Neural progenitor cell (in vitro differentiated cells): ENCODE measurements around the gene PTPRJ. TPM values are rescaled to one million over a fixed set of nuclear protein-coding genes. Genes with fewer than 3 reads are reported as not detected.

Experiments
- DNase-seq: peaks from one replicate; pipeline ENCODE4 v3.0.0-alpha.2; 2016; ENCODE audit warnings: low spot score
- H2AFZ ChIP-seq: fragments of 200-600 bp; sonication (generic); replicated peaks from 2 replicates; pipeline ENCODE4 v1.6.1; 2016; ENCODE audit warnings: antibody characterized with exemption
- H3F3A ChIP-seq: fragments of 200-600 bp; sonication (generic); 2 replicates; pipeline ENCODE4 v1.6.1; 2016; ENCODE audit warnings: antibody characterized with exemption, low read depth
- H3K27ac ChIP-seq: fragments of 200-600 bp; sonication (generic); 2 replicates; pipeline ENCODE4 v1.5.1; 2016; ENCODE audit warnings: mild to moderate bottlenecking
- H3K27me3 ChIP-seq: fragments of 200-600 bp; sonication (generic); 2 replicates; pipeline ENCODE4 v1.6.1; 2016; ENCODE audit warnings: mild to moderate bottlenecking, moderate library complexity
- H3K36me3 ChIP-seq: fragments of 200-600 bp; sonication (generic); 2 replicates; pipeline ENCODE4 v1.5.1; 2016
- H3K4me1 ChIP-seq: fragments of 200-600 bp; sonication (generic); 2 replicates; pipeline ENCODE4 v1.6.1; 2016; ENCODE audit warnings: mixed run types
- H3K4me2 ChIP-seq: fragments of 200-600 bp; sonication (generic); 2 replicates; pipeline ENCODE4 v1.6.1; 2016
- H3K4me3 ChIP-seq: fragments of 200-600 bp; sonication (generic); 2 replicates; pipeline ENCODE4 v1.5.1; 2016
- H3K79me2 ChIP-seq: fragments of 200-600 bp; sonication (generic); 2 replicates; pipeline ENCODE4 v1.6.1; 2016; ENCODE audit warnings: low read depth
- H3K9ac ChIP-seq: fragments of 200-600 bp; sonication (generic); 2 replicates; pipeline ENCODE4 v1.6.1; 2016
- H3K9me3 ChIP-seq: fragments of 200-600 bp; sonication (generic); 2 replicates; pipeline ENCODE4 v1.5.1; 2016; ENCODE audit warnings: low read depth
- H4K20me1 ChIP-seq: fragments of 200-600 bp; sonication (generic); 2 replicates; pipeline ENCODE4 v1.6.1; 2016; ENCODE audit warnings: low read depth
- H3K27ac Mint-ChIP-seq: 3 replicates; pipeline ENCODE4 v1.8.0; 2021; ENCODE audit warnings: mixed read lengths
- H3K27me3 Mint-ChIP-seq: 2 replicates; pipeline ENCODE4 v1.8.0; 2022; ENCODE audit warnings: low read depth, mild to moderate bottlenecking, inconsistent platforms, moderate library complexity, mixed read lengths; ENCODE audit not compliant: insufficient read depth
- H3K36me3 Mint-ChIP-seq: 3 replicates; pipeline ENCODE4 v1.8.0; 2021; ENCODE audit warnings: mixed read lengths
- H3K4me1 Mint-ChIP-seq: 3 replicates; pipeline ENCODE4 v1.8.0; 2021; ENCODE audit warnings: mixed read lengths
- H3K4me3 Mint-ChIP-seq: 3 replicates; pipeline ENCODE4 v1.8.0; 2021; ENCODE audit warnings: mild to moderate bottlenecking, moderate library complexity, mixed read lengths
- H3K9me3 Mint-ChIP-seq: 3 replicates; pipeline ENCODE4 v1.8.0; 2020; ENCODE audit warnings: mixed read lengths
- EZH2 ChIP-seq: fragments of 200-600 bp; sonication (generic); IDR thresholded peaks from 2 replicates; pipeline ENCODE4 v1.6.1; 2017; ENCODE audit warnings: antibody characterized with exemption, mild to moderate bottlenecking, moderate library complexity
- EZH2phosphoT487 ChIP-seq: fragments of 200-600 bp; sonication (generic); IDR thresholded peaks from 2 replicates; pipeline ENCODE4 v1.6.1; 2017; ENCODE audit warnings: antibody characterized with exemption
- total RNA-seq: library from RNA; depleted of rRNA; stranded (reverse); fragments of >200 nt; gene quantifications from 2 replicates; pipeline ENCODE4 v1.2.3, GENCODE V29; 2015; ENCODE audit warnings: low replicate concordance
- TF ChIP-seq, protein P1 (sequence below): fragments of 200-600 bp; sonication (generic); IDR thresholded peaks from 2 replicates; pipeline ENCODE4 v1.5.1; 2017; ENCODE audit warnings: antibody characterized with exemption, mild to moderate bottlenecking

The PTPRJ gene
- total RNA-seq, 1 donor from 2014 or later: 28.0 TPM

DNA sequence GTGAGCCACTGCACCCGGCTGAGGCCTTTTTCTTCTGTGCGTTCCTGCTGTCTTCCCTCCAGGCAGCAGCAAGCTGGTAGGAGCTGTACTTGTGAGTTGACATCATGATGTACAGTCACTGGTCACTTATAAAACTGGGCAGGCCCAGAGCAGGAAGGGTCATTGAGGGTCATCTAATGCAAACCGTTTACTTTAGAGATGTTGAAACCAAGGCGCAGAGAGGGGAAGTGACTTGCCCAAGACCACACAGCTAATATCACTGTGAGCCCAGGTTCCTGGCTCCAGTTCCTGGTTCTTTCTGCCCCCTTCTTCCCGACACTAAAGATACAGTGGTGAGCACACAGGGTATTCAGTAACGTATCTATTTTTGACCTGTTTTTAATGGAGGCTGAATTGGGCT is 27.3 kb downstream of the PTPRJ start:
- H3K27ac Mint-ChIP-seq: no peak overlapping the region
- H3K27me3 Mint-ChIP-seq: peaks cover 8% of the 10 kb centered on the region

DNA sequence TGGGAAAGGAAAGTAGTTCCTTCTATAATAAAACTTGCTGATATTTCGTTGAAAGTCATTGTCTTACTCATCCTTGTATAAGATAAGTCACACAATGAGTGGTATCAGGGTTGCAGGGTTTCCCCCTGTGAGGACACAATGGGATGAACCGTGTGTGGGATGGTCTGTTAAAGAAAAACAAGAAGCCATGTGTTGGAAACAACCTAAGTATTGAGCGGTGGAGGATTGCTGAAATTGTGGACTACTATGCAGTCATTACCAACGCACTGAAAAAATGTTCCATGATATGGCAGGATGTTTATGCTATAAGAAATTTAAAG is 28.6 kb downstream of the PTPRJ start:
- no peaks in the 10 kb centered on the region for H3K9me3 ChIP-seq
- no peaks in the 10 kb centered on the region for H3K36me3 ChIP-seq
- no peak for DNase-seq
- H3K4me2 ChIP-seq: no peak overlapping the region
- Mint-ChIP-seq H3K4me3 (no peak overlapping the region), H3K4me1 (peaks cover 35% of the 10 kb centered on the region), H3K36me3 (no peaks in the 10 kb centered on the region), H3K27me3 (peaks cover 8% of the 10 kb centered on the region), H3K27ac (no peak overlapping the region), H3K9me3 (no peaks in the 10 kb centered on the region)
- H3K27ac ChIP-seq: no peak overlapping the region
- no peak overlapping the region for H2AFZ ChIP-seq
- peaks cover 16% of the 10 kb centered on the region for H3F3A ChIP-seq
- peaks cover 24% of the 10 kb centered on the region for H3K4me1 ChIP-seq
- H3K27me3 ChIP-seq: no peaks in the 10 kb centered on the region
- H4K20me1 ChIP-seq: peaks cover 48% of the 10 kb centered on the region
- no peak for TF ChIP-seq EZH2
- no peak for TF ChIP-seq EZH2phosphoT487
- TF ChIP-seq, protein P1, sequence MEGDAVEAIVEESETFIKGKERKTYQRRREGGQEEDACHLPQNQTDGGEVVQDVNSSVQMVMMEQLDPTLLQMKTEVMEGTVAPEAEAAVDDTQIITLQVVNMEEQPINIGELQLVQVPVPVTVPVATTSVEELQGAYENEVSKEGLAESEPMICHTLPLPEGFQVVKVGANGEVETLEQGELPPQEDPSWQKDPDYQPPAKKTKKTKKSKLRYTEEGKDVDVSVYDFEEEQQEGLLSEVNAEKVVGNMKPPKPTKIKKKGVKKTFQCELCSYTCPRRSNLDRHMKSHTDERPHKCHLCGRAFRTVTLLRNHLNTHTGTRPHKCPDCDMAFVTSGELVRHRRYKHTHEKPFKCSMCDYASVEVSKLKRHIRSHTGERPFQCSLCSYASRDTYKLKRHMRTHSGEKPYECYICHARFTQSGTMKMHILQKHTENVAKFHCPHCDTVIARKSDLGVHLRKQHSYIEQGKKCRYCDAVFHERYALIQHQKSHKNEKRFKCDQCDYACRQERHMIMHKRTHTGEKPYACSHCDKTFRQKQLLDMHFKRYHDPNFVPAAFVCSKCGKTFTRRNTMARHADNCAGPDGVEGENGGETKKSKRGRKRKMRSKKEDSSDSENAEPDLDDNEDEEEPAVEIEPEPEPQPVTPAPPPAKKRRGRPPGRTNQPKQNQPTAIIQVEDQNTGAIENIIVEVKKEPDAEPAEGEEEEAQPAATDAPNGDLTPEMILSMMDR: no peak
- H3K9ac ChIP-seq: no peak overlapping the region
- peaks cover 45% of the 10 kb centered on the region for H3K79me2 ChIP-seq
- no peak overlapping the region for H3K4me3 ChIP-seq

More for the DNA sequence above, 27.3 kb downstream of the PTPRJ start:
- H3K79me2 ChIP-seq: peaks cover 52% of the 10 kb centered on the region
- H3K4me3 ChIP-seq: no peak overlapping the region
- no peaks in the 10 kb centered on the region for H3K36me3 ChIP-seq
- peaks cover 27% of the 10 kb centered on the region for H3K4me1 ChIP-seq
- H3K4me2 ChIP-seq: no peak overlapping the region
- H3K36me3 Mint-ChIP-seq: no peaks in the 10 kb centered on the region
- H3K27me3 ChIP-seq: no peaks in the 10 kb centered on the region
- H4K20me1 ChIP-seq: peaks cover 55% of the 10 kb centered on the region
- no peaks in the 10 kb centered on the region for H3K9me3 ChIP-seq
- peaks cover 33% of the 10 kb centered on the region for H3K4me1 Mint-ChIP-seq
- H3K9me3 Mint-ChIP-seq: no peaks in the 10 kb centered on the region
- peaks cover 16% of the 10 kb centered on the region for H3F3A ChIP-seq
- H3K4me3 Mint-ChIP-seq: no peak overlapping the region
- no peak for TF ChIP-seq EZH2phosphoT487
- TF ChIP-seq EZH2: no peak
- TF ChIP-seq, protein P1: no peak
- no peak for DNase-seq
- no peak overlapping the region for H2AFZ ChIP-seq
- H3K27ac ChIP-seq: no peak overlapping the region
- H3K9ac ChIP-seq: no peak overlapping the region

DNA sequence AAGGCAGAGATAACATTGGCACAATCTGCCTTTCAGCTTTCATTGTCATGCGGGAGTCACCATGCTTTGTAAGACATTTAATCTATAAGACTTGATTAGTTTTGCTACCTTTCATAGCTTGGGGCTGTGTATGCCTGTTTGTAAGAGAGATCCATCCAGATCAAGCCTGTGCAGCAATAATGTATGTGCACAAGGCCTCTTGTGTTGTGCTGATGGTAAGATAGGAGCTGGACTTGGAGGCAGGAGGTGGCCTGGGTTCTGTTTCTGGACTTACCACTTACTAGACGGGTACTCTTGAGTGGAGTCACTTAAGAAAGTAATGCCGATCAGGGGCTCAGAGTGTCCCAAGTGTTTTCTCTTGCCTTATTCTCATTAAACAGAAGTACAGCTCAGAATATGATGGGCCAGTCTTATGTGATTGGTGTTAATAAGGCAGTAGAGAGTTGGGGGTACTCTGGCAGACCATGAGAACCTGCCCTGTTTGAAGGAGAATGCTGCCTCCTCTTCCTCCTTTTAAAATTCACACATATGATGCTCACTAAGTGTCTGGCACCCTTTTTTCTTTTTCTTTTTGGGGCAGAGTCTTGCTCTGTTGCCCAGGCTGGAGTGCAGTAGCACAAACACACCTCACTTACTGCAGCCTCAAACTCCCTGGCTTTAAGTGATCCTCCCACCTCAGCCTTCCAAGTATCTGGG is 30.9 kb downstream of the PTPRJ start:
- Mint-ChIP-seq H3K27me3 (peaks cover 3% of the 10 kb centered on the region), H3K9me3 (no peaks in the 10 kb centered on the region), H3K27ac (no peak overlapping the region), H3K36me3 (no peaks in the 10 kb centered on the region), H3K4me3 (no peak overlapping the region), H3K4me1 (peaks cover 21% of the 10 kb centered on the region)
- peaks cover 38% of the 10 kb centered on the region for H3K79me2 ChIP-seq
- no peaks in the 10 kb centered on the region for H3K9me3 ChIP-seq
- TF ChIP-seq, protein P1: no peak
- H4K20me1 ChIP-seq: peaks cover 26% of the 10 kb centered on the region
- no peak overlapping the region for H3K4me2 ChIP-seq
- peaks cover under 1% of the 10 kb centered on the region for H3F3A ChIP-seq
- peaks cover 10% of the 10 kb centered on the region for H3K4me1 ChIP-seq
- no peak for DNase-seq
- H3K9ac ChIP-seq: no peak overlapping the region
- H3K27me3 ChIP-seq: no peaks in the 10 kb centered on the region
- H2AFZ ChIP-seq: no peak overlapping the region
- H3K36me3 ChIP-seq: no peaks in the 10 kb centered on the region
- no peak overlapping the region for H3K4me3 ChIP-seq
- no peak overlapping the region for H3K27ac ChIP-seq
